KG1 (cell line): Measurements from ENCODE around the gene COTL1.
A peak's percentile ranks its signal among the peaks of the same experiment; 100 is the strongest.

Source experiments
- DNase-seq: peaks from one replicate; lab custom pipeline; 2025; lab: John Stamatoyannopoulos, UW

The COTL1 gene

DNA sequence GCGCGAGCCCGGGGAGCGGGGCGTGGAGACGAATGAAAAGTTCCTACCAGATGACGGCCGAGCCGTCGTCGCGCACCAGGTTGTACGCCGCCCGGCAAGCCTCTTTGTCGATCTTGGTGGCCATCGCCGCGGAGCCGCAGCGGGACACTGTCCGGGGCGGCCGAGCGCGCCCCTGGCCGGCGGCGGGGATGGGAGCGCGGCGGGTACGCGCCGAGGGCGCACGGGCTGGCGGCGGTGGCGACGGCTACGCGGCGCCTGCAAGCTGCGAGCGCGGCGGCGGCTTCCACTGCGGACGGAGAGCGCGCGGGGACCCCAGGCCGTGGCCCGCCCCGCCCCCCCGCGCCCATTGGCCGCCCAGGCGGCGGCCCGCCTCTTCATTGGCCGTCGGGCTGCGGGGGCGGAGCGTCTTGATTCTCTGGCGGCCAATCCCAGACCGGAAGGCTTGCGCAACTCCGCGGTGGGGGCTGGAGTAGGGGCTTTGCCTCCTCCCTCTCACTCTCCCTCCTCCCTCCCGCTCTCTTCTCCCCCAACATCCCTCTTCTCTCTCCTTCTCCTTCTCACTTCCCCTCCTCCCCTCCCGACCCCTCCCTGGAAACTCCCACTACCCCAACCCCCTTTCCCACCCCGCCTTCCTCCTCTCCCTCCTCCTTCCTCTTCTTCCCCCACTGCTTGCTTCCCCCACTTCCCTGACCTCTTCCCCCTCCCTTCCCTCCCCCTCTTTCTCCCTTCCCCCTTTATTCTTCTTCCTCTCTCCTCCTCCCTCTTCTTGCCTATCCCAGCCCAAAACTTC, at the start of gene COTL1:
Gene COTL1 (minus strand): TSS at position 288 of the 790 bp plus-strand sequence. CDS start 164 bp downstream, at position 124.
- DNase-seq, result peak; percentile 92

DNA sequence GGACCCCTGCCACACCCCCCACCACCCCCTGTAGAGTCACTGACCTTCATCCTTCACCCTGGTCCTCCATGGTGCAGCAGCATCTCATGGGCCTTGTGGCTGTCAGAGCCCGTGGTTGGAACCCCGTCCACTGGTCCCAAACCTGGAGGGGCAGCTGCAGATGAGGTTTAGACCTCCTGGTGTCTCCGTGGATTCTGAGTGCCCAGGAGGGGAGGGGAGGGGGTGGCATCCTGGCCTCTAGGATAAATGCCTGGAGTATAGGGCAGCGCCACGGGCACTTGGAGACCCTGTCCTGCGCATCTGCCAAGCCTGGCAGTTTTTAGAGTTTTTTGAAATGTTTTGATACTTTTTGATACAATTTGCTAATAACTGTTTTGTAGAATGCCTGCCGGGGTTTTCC, 48.0 kb upstream of the COTL1 start:
- no peak for DNase-seq

DNA sequence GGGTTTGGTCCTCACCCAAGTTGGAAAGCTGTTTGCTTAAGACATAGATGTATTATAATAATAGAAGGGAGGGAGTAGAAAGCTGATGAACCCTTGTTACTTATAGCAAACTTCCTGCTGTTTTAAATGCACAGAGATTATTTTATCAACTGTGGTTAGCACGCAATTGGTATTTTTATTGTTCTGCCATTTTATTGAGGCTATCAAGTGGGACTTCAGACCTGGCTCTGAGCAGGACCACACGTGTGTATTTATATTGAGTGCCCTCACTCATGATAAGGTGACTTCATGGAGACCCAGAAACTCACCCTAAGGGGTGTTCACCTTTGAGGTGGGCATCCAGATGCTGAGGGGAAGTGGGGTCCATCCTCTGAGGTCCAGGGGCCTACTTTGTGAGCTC, 47.5 kb upstream of the COTL1 start:
- no peak for DNase-seq

DNA sequence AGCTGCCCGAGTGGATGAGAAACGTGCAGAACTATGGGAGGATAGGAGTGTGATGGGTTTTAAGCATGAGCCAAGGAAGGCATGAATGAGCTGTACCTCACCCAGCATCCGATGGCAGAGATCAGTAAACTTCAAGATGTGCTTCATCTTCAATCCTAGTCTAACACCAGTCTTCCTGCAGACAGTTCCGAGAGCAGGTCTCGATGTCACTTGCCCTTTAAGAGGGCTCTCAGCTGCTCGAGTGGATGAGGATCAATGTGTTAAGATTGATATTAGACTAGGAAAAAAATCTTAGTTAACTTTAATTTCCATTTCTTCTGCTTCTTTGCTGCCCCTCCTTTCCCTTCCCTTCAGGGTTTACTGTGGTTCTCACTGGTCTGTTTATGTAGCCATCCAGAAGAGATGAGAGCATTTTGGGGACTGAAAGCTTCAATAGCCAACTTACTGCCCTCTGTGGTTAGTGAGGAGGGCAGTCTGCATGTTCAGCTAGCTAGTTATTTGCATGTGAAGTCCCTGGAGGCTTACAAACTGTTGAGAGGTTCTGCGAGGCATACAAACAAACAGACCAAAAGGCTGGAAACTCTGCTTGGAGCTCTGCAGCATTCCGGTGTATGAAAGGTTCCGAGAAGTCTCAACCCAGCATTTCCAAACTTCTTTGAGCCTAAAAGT, 45.7 kb upstream of the COTL1 start:
- no peak for DNase-seq

DNA sequence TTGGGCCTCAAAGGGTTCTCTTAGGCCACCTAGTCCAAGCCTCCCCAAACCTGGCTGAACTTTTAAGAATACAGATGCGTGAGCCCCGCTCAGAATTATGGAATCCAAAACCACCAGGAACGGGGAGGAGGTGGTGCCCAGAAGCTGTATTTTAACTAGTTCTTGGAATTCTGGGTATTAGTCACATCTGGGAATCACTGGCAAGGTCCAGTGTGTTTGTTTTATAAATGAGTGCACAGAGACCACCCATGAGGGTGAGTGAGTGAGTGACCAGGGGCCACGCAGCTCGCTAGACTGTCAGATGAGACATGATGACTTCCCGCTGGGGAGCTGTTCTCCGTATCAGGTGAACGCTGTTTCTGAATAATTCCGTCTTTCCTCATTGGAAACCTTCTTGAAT, 44.6 kb upstream of the COTL1 start:
- no peak for DNase-seq

- no peak for DNase-seq
Observed at GRCh38 chr16:84661418-84662060, 43.7 kb upstream of the COTL1 start.

GRCh38 chr16:84660973-84661372, 43.1 kb upstream of the COTL1 start:
- no peak for DNase-seq

DNA sequence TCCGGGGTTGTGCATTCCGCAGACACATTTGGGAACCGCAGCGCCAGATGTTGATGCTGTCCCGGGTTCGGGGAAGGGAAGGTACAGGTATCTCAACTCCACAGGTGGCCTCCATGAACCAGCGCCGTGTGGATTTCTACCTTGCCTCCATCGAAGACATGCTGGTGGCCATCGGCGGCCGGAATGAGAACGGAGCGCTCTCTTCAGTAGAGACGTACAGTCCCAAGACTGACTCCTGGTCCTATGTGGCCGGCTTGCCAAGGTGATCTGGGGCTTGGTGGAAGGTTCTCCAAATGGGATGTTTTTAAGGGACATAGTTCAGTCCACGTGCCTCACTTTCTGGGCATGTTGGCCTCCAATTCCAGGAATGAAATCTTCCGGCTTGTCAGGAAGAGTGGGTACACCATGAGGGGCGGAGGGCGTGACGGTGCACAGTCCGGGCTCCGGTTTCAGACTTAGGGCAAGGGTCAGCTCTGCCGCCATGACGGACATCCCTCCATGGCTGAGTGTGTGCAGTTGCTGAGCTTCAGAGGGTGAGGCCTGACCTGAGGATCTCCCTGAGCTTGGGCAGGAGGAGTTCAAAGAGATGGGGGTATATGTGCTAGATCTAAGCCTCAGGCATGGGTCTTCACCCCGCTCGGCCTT, 41.9 kb upstream of the COTL1 start:
- no peak for DNase-seq

GRCh38 chr16:84658690-84659089, 40.8 kb upstream of the COTL1 start:
- DNase-seq, result no peak

DNA sequence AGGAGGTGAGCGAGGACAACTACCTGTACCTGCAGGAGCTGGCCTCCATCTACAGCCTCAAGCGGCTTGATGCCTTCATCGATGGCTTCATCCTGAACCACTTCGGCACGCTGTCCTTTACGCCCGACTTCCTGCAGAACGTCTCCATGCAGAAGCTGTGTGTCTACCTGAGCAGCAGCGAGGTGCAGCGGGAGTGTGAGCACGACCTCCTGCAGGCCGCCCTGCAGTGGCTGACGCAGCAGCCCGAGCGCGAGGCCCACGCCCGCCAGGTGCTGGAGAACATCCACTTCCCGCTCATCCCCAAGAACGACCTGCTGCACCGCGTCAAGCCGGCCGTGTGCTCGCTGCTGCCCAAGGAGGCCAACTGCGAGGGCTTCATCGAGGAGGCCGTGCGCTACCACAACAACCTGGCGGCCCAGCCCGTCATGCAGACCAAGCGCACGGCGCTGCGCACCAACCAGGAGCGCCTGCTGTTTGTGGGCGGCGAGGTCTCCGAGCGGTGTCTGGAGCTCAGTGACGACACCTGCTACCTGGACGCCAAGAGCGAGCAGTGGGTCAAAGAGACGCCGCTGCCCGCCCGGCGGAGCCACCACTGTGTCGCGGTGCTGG, 39.5 kb upstream of the COTL1 start:
- no peak for DNase-seq

- no peak for DNase-seq
Observed at GRCh38 chr16:84656649-84657048, 38.8 kb upstream of the COTL1 start.

DNA sequence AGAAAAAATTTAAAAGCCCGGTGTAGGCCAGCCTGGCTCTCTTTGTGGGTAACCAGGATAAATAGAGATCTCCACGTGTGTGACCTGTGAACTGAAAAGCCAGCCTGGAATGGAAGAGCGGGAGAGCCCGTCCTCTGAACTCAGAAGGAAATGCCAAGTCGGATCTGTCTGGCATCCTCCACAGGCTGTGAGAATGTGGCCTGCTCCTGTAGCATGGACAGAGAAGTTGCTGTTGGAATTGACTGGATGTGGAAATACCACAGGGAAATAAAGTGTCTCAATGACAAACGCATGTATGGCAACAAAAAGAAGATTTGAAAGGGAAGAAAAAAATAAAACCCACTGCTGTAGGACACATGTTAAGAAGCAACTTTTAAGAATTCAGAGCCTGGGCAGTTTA, 37.1 kb upstream of the COTL1 start:
- DNase-seq, result no peak

DNA sequence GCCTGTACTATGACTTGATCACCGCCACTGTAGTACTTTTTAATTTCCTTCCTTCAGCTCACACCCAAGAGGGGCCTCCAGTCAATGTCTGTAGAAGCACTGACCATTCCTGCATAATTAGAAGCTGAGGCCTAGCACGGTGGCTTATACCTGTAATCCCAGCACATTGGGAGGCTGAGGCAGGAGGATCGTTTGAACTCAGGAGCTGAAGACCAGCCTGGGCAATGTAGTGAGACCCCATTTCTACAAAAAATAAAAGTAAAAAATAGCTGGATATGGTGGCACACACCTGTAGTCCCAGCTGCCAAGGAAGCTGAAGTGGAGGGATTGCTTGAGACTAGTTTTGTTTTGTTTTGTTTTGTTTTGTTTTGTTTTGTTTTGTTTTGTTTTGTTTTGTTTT, 36.4 kb upstream of the COTL1 start:
- no peak for DNase-seq

GRCh38 chr16:84652566-84652965, 34.7 kb upstream of the COTL1 start:
- no peak for DNase-seq

DNA sequence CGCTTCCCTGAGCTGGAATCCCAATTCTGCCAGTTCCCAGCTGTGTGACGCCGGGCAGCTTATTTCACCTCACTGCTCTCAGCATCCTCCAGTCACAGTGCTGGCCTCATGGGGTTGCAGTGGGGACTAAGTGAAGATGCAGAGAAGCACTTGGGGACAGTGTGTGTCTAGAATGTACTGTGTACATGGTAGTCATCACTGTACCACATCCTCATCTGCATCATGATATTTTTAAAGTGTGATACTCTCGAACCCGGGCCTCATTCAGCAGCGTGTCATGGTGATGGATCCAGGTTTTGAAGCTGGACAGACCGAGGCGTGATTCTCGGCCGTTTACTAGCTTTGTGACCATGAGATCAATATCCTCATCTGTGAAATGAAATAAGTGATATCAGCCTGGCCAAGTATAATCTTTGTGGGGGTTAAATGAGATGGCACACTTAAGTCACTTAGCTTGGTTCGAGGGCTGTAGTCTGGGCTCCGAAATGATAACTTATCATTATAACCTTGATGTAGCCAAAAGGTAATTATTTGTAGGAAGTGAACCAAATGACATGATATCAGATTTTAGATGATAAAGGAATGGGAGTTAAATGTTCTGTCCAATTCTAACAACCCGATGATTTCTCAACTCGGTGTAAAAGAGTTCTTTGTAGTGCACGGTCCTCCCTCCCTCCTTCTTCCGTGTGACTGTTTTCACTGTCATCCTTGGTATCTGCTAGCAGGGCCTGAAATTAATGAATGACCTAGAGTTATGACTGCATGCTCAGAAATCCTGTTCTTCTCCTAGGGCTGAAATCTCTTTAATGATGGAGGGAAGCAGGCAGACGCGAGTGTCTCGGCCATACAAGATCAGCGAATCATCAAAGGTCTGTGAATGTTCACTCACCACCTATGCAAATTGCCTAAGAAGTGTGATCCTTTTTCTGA, 32.4 kb upstream of the COTL1 start:
- no peak for DNase-seq

- DNase-seq, result no peak
Observed at GRCh38 chr16:84649511-84649861, 31.6 kb upstream of the COTL1 start.

DNA sequence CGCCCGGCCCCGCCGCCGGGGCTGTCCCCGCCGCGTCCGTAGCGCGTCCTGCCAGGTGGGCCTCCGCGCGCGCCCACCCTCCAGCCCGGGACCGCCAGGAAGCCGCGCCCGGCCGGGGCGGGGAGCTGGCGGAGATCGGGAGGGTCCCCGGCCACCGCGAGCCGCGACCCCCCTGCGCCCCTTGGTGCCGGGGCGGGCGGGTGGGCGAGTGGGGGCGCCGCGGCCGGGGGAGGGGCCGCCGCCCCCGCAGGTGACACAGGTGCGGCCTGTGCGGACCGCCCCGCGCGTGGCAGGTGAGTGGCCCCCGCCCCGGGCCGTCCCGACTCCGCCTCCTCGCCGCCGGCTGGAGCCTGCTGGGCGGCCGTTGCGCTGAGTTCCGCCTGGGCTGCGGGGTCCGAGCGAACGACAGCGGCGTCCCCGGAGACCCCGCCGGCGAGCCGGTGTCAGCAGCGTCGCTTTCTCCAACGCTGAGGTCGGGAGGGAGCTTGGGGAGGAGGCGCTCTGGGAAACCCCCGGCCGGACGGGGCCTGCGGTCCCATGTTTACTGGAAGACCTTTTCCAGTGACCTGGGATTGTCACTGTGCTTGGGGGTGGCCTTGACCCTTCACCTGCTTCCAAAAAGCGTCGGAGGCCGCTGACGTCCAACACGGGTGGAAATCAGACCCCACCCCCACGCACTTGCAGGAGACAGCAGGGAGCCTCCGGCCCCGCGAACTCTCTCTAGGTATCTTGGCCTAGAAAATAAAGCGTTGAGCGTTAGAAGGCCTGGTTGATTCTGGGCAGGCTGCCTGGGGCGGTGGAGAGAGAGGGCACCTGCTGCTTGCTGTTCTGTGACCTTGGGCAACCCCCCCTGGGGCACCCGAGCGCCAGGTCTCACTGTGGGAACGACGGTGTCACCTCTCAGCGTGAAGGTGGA, 31.0 kb upstream of the COTL1 start:
- DNase-seq, result no peak

DNA sequence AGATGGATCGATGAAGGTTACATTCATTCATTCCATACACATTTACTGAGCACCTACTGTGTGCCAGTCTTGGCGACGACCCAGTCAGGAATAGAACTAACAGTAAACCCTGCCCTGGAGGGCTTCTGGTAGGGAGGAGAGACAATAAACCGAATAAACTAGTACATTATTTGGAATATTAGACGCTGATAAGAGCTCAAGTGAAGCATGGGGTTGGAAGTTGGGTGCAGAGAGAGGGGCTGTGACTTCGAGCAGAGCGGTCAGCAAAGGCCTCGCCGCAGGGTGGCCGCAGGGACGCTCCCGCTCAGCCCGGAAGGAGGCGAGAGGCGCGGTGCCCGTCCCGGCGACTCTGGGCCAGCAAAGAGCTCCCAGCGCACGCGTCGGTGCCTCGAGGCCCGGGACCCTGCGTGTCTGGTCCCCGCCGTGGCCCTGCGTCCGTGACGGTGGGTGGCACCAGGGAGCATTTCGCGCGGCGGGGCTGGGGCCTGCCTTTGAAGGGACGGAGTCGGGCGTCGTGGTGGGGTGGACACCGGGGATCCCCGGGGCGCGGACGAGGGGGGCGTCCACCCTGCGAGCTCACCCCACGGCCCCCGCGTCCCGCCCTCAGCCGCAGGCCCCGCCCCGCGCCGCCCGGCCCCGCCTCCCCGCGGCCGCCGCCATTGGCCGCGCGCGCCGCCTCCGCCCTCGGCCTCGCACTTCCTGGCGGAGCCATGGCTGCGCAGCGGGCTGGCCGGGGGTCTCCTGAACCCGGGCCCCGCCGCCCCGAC, 30.1 kb upstream of the COTL1 start, which contains the start of gene KLHL36:
Gene KLHL36 (plus strand): TSS at position 684 of the 767 bp plus-strand sequence. CDS start 2,357 bp downstream, outside the sequence.
- no peak for DNase-seq

DNA sequence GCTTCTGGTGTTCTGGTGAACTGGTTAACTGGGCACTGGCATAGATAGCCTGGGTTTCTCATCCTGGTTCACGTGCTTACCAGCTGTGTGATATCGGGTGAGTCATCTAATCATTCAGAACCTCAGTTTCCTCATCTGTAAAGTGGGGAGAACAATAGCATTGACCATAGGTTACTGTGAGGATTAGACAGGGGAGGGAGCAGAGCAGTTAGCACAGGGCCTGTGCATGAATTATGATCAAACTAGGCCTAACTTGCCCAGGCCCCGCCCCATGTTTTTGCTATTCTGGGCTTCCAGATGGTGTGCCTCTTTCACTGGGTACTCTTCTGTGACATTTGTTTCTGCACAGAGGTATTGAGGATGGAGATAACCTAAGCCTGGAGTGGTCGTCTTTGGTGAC, 25.8 kb upstream of the COTL1 start:
- no peak for DNase-seq
